ENCODE results near the gene GPR137B.
A peak's percentile ranks its signal among the peaks of the same experiment; 100 is the strongest.
"Not testable (repeated sequence)": the region's sequence is repeated elsewhere in the genome, so short reads cannot be mapped to it uniquely, and the experiment has no call there.

- not testable (repeated sequence) for TF ChIP-seq CTCF (IDR thresholded peaks at IDR 0.05 in 2 of 3, conservative IDR thresholded peaks at IDR 0.05 in 1 of 3; ENCODE audit: borderline replicate concordance in 1 of 3, insufficient read depth in 1 of 3, low read depth in 2 of 3, low read length in 2 of 3); YY1 (IDR thresholded peaks at IDR 0.05; ENCODE audit: extremely low read depth, insufficient replicate concordance, low read depth, low read length); EGR1 (IDR thresholded peaks at IDR 0.05; ENCODE audit: low read depth); EZH2phosphoT487 (IDR thresholded peaks at IDR 0.05; ENCODE audit: borderline replicate concordance); POLR2A (IDR thresholded peaks at IDR 0.05; ENCODE audit: borderline replicate concordance, extremely low read depth, insufficient read depth, insufficient read length); EZH2 (IDR thresholded peaks at IDR 0.05); ZNF274 (IDR thresholded peaks at IDR 0.05; ENCODE audit: low read depth, low read length); REST (IDR thresholded peaks at IDR 0.05; ENCODE audit: low read depth)
- TF ChIP-seq SP1 (IDR thresholded peaks at IDR 0.05; ENCODE audit: low read depth) (peak; percentile 60), TCF7L2 (IDR thresholded peaks at IDR 0.05; ENCODE audit: borderline replicate concordance, extremely low read depth, insufficient read depth, insufficient read length) (peak; percentile 74), POLR2AphosphoS5 (IDR thresholded peaks at IDR 0.05; ENCODE audit: low read depth, low read length) (peak; percentile 48), ZBTB33 (IDR thresholded peaks at IDR 0.05; ENCODE audit: extremely low read depth, insufficient replicate concordance, low read length) (peak; percentile 23), JUND (IDR thresholded peaks at IDR 0.05) (peak; percentile 91), CBX3 (IDR thresholded peaks at IDR 0.05; ENCODE audit: low read depth) (peak; percentile 11; the same call in 1 of the 2 replicates)
Measured at GRCh38 chr1:236096660-236097482, 45.5 kb upstream of the GPR137B start.

All from HCT116 (cell line).